Activated CD4-positive, alpha-beta T cell treated with anti-CD3 and anti-CD28 coated beads, Interleukin-2, Interleukin-6, amounts not matched to agents 100 ng/mL and 50 ng/mL, durations not matched to agents 16 hours and 8 hours (primary cell): ENCODE results near the gene OR10H4.
"Not testable (repeated sequence)": the region's sequence is repeated elsewhere in the genome, so short reads cannot be mapped to it uniquely, and the experiment has no call there.

Source experiments
- DNase-seq: peaks from one replicate; pipeline ENCODE4 v3.0.0-alpha.2; 2020

Gene OR10H4, protein sequence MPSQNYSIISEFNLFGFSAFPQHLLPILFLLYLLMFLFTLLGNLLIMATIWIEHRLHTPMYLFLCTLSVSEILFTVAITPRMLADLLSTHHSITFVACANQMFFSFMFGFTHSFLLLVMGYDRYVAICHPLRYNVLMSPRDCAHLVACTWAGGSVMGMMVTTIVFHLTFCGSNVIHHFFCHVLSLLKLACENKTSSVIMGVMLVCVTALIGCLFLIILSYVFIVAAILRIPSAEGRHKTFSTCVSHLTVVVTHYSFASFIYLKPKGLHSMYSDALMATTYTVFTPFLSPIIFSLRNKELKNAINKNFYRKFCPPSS

GRCh38 chr19:15948223-15949058, at the start of gene OR10H4:
Gene OR10H4, plus strand, starts transcription at chr19:15949008. Its CDS starts 0 bp downstream, at chr19:15949008.
- no peak for DNase-seq

DNA sequence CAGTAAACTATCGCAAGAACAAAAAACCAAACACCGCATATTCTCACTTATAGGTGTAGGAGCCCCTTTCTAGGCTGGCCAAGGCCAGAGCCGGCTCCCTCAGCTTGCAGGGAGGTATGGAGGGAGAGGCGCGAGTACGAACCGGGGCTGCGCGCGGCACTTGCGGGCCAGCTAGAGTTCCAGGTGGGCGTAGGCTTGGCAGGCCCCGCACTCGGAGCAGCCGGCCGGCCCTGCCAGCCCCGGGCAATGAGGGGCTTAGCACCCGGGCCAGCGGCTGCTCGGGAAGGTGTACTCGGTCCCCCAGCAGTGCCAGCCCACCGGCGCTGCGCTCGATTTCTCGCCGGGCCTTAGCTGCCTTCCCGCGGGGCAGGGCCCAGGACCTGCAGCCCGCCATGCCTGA, 49.2 kb upstream of the OR10H4 start:
- not testable (repeated sequence) for DNase-seq

GRCh38 chr19:15900032-15900431, 48.8 kb upstream of the OR10H4 start:
- not testable (repeated sequence) for DNase-seq

DNA sequence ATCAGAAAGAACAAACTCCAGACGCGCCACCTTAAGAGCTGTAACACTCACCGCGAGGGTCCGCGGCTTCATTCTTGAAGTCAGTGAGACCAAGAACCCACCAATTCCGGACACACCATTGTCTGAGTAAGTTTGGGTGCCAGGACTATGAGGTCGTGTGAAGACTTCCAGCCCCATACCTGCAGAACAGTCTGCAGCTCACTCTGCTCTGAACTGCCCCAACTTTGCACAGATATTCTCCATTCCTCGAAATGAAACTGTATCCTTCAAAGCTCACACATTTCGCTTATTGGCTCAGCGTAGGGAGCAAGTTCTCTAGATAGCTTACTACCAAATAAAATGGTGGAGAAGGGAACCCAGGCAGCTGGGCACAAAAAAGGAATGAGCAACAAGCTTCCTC, 48.3 kb upstream of the OR10H4 start:
- no peak for DNase-seq

GRCh38 chr19:15902254-15902653, 46.6 kb upstream of the OR10H4 start:
- DNase-seq, result no peak

- DNase-seq, result not testable (repeated sequence)
These were observed 45.9 kb upstream of the OR10H4 start for GRCh38 chr19:15902898-15903297.

DNA sequence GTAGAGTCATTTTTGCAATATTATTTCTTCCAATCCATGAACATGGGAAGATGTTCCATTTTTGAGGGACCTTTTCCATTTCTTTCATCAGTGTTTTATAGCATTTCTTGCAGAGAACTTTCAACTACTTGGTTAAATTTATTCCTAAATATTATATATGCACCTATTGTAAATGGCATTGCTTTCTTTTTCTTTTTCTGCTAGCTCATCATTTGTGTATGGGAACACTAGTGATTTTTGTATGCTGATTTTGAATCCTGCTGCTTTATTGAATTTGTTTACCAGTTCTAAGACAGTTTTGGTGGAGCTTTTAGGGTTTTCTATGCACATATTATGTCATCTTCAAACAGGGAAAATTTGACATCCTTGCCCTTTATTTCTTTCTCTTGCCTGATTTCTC, 43.8 kb upstream of the OR10H4 start:
- DNase-seq, result no peak

DNA sequence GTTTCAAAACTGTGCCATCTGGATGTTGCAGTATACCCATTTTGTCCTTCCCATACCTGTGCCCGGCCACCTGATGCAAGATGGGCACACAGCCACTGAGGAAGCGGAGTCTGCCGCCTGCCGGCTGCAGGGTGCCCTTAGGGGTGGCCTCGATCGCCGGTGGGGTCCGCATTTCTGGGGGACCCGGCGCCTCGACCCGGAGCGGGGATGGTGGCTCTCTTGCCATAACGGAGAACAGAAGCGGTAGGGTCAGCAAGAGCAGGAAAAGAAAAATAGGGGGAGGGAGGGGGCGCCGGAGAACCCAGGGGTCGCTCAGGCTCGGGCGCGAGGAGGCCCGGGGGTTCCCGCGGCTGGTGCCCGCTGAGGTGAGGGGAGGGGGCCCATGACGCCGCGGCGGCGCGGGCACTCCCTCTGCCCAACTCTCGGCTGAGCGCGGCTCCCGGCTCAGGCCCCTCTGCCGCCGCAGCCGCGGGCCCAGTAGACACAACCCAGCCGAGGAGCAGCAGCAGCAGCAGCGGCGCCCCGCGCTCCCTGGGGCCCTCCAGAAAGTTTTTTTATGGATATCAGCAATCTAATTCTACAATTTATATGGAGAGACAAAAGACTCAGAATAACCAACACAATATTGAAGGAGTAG, 37.1 kb upstream of the OR10H4 start:
- DNase-seq, result no peak

- no peak for DNase-seq
These were observed 35.4 kb upstream of the OR10H4 start for GRCh38 chr19:15913384-15913783.

GRCh38 chr19:15913830-15914229, 35.0 kb upstream of the OR10H4 start:
- DNase-seq, result no peak

GRCh38 chr19:15915109-15915508, 33.7 kb upstream of the OR10H4 start:
- DNase-seq, result no peak

DNA sequence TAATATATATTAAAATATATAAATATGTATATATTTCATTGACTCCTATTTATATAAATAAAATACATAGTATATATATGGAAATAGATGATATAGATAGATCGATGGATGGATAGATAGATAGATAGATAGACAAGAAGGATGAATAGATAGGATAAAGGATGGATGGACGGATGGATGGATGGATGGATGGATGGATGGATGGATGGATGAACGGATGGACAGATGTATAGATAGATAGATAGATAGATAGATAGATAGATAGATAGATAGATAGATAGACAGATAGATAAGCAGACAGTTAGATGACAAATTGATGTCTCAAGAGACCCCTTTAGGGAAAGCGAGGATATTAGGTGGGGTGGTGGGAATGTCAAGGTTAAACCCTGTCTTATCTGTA, 29.6 kb upstream of the OR10H4 start:
- no peak for DNase-seq

- no peak for DNase-seq
These were observed 26.8 kb upstream of the OR10H4 start for GRCh38 chr19:15922021-15922420.

- DNase-seq, result no peak
These were observed 25.1 kb upstream of the OR10H4 start for GRCh38 chr19:15923702-15924101.

GRCh38 chr19:15926484-15926883, 22.3 kb upstream of the OR10H4 start:
- no peak for DNase-seq

GRCh38 chr19:15928321-15928720, 20.5 kb upstream of the OR10H4 start:
- DNase-seq, result no peak

DNA sequence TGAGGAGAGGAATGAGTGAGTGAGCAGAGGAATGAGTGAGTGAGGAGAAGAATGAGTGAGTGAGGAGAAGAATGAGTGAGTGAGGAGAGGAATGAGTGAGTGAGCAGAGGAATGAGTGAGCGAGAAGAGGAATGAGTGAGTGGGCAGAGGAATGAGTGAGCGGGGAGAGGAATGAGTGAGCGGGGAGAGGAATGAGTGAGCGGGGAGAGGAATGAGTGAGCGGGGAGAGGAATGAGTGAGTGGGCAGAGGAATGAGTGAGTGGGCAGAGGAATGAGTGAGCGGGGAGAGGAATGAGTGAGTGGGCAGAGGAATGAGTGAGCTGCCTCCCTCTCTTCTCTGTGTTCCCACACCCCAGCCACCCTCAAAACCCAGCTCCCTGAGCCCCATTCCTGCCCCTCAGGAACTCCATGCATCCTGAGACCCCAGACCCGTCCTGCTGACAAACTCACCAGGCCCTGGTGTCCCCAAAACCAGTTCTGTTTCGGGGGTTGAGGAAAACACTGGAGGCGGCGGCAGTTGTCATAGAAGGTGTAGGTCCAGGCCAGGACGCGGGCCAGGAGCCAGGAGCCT, 15.0 kb upstream of the OR10H4 start:
- not testable (repeated sequence) for DNase-seq

GRCh38 chr19:15934332-15935078, 14.3 kb upstream of the OR10H4 start, which contains the start of gene CYP4F11:
Gene CYP4F11, minus strand, starts transcription at chr19:15934529. Its CDS starts 121 bp downstream, at chr19:15934408.
- DNase-seq, result no peak

- DNase-seq, result no peak
These were observed 13.6 kb upstream of the OR10H4 start for GRCh38 chr19:15935167-15935702.

- DNase-seq, result no peak
These were observed 12.6 kb upstream of the OR10H4 start for GRCh38 chr19:15936173-15936572.

- DNase-seq, result no peak
These were observed 11.9 kb upstream of the OR10H4 start for GRCh38 chr19:15936950-15937349.

DNA sequence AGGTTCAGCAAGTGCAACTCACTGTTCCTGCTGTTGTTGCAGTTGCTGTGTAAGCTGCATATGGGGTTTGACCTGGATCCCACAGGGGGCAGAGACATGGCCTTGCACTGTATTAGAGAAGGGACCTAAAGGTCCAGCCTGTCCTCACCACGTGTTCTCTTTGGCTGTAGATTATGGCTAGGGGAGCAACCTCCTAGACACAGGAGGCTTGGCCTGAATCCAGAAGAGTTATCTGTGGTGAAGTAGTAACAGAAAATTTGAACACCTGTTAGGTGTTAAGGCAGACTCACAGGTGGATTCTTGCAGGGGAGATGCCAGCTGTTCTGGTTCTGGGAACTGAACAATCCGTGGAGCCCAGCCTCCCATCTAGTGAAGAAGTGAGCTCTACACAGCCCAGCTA, 11.0 kb upstream of the OR10H4 start:
- DNase-seq, result no peak
